Activated CD4-positive, CD25-positive, alpha-beta regulatory T cell treated with anti-CD3 and anti-CD28 coated beads, Interleukin-2, amount 50 U/mL, for 72 hours (primary cell): Measurements from ENCODE around the gene FBXL4.
A peak's percentile ranks its signal among the peaks of the same experiment; 100 is the strongest.

ENCODE experiments used
- DNase-seq: peaks from one replicate; pipeline ENCODE4 v3.0.0; 2021

FBXL4 gene

GRCh38 chr6:98824162-98824901 lies 123.4 kb downstream of the FBXL4 start:
- peak; percentile 30 for DNase-seq

DNA sequence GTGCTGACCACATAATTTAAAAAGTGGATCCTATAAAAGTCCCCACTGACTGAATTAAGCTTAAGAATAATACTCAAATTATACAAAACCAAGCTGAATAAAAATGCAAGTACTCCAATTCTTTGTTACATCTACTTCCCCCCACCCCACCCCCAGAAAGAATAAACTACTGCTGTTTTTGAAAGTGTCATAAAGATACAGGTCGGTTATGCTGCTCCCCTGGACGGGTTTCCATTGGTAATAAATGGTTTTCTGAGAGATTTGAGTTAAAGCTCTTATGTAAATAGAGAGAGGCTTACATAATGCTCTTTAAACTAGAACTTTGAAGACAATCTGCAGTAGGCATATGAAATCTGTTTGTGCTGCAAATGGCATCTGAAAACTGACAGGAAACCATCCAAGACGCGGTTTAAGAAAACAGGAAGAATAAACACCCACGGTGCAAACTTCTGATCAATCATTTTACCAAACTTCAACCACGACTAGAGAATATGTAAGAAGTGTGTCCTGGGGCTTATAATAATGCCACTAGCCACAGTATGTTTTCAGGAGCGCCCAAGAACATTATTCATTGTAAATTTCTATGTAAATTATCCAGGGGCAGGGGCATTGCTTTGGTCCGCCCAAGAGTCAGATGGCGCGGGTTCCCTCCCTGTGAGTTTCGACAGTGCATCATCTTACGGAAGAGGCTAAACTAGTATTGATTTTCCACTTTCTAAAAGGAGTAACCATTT lies 124.2 kb downstream of the FBXL4 start:
- DNase-seq, result no peak

- no peak for DNase-seq
Measured at GRCh38 chr6:98821756-98822405, 125.9 kb downstream of the FBXL4 start.
